ENCODE measurements around the gene FILIP1. TPM values are rescaled to one million over a fixed set of nuclear protein-coding genes. Genes with fewer than 3 reads are reported as not detected.

The FILIP1 gene
- polyA plus RNA-seq, 1 of the 3 experiments (the other 2 are of a cell fraction), result 0.03 TPM

DNA sequence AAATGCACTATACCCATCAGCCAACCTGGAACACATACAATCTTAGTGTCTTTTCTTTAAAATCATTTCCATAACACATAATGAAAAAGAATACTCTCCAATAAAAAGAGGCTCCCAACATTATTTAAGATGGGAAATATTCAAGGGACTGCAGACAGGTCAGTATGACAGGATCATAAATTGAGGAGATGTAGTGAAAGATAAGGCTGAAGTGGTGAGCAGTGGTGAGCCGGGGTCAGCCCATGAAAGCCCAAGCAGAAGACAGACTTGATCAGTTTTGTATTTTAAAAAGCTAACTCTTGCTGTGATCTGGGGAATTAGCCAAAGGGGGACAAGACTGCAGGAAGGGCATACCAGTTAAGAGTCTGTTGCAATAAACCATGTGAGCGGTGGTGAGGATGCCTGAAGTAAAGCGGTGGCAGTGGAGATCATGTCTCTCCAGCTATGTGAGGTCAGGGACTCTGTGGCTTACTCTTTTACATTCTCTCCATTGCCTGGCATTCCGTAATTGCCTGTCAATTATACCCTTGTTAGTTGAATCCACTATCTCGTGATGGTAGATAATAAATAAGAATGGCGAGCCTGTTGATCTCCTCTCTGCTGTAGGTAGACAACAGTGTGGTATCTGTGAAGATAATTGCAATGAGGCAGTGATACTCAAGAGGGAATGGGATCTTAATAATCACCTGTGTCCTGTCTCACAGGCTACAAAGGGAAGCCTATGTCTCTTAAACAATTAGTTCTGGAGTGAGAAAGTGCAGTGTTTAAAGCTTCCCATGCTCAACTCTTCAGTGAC is 97.4 kb downstream of the FILIP1 start:
- Histone ChIP-seq H3K36me3 (replicated peaks in 1 of 2; ENCODE audit: control insufficient read depth in 1 of 2, insufficient read depth in 2 of 2, low read length in 1 of 2) (no peaks in the 10 kb centered on the region), H3K9me3 (no peaks in the 10 kb centered on the region), H3K27me3 (ENCODE audit: insufficient read depth) (no peaks in the 10 kb centered on the region), H3K79me2 (ENCODE audit: insufficient read depth) (no peaks in the 10 kb centered on the region), H3K9me2 (no peaks in the 10 kb centered on the region), H3K27ac (ENCODE audit: low read depth in 2 of 2, low read length in 1 of 2) (no peak overlapping the region), H2AFZ (ENCODE audit: low read depth) (no peak overlapping the region), H4K20me1 (ENCODE audit: insufficient read depth) (no peaks in the 10 kb centered on the region), H3F3A (replicated peaks; ENCODE audit: insufficient read depth) (no peaks in the 10 kb centered on the region), H3K9ac (no peak overlapping the region), H3K4me1 (ENCODE audit: control insufficient read depth in 1 of 2, insufficient read depth in 2 of 2, low read depth in 1 of 2, low read length in 1 of 2) (no peaks in the 10 kb centered on the region; a peak in 1 of 4 replicates), H3K4me2 (no peak overlapping the region), H3K4me3 (ENCODE audit: low read depth in 2 of 2, low read length in 1 of 2) (no peak overlapping the region)
- no peak for DNase-seq
- TF ChIP-seq TCF12 (IDR thresholded peaks at IDR 0.05) (peak; percentile 21; the same call in 1 of the 2 replicates), MXI1 (IDR thresholded peaks at IDR 0.05; ENCODE audit: low read depth, low read length) (no peak), PBX3 (IDR thresholded peaks at IDR 0.05) (peak; percentile 76), GATA2 (CRISPR knock-in tag; IDR thresholded peaks at IDR 0.05) (no peak), RCOR1 (IDR thresholded peaks at IDR 0.05; ENCODE audit: low read length) (no peak), SMC3 (IDR thresholded peaks at IDR 0.05; ENCODE audit: low read depth, low read length) (no peak), EP300 (IDR thresholded peaks at IDR 0.05; ENCODE audit: borderline replicate concordance in 1 of 2, low read depth in 1 of 2, low read length in 1 of 2) (no peak)
- ChIA-PET POLR2A (no interaction called here), CTCF (no interaction called here)
- WGBS (ENCODE audit: low lambda C conversion rate), result 91% methylated on average over 6 of the region's 6 CpGs

- Histone ChIP-seq H4K20me1 (ENCODE audit: insufficient read depth) (no peaks in the 10 kb centered on the region), H3K9me2 (no peaks in the 10 kb centered on the region), H3K4me3 (ENCODE audit: low read depth in 2 of 2, low read length in 1 of 2) (no peak overlapping the region), H3K9ac (no peak overlapping the region), H2AFZ (ENCODE audit: low read depth) (no peak overlapping the region), H3K9me3 (no peaks in the 10 kb centered on the region), H3K4me2 (no peak overlapping the region), H3K36me3 (replicated peaks in 1 of 2; ENCODE audit: control insufficient read depth in 1 of 2, insufficient read depth in 2 of 2, low read length in 1 of 2) (no peaks in the 10 kb centered on the region), H3F3A (replicated peaks; ENCODE audit: insufficient read depth) (no peaks in the 10 kb centered on the region), H3K27ac (ENCODE audit: low read depth in 2 of 2, low read length in 1 of 2) (no peak overlapping the region), H3K79me2 (ENCODE audit: insufficient read depth) (no peaks in the 10 kb centered on the region), H3K27me3 (ENCODE audit: insufficient read depth) (no peaks in the 10 kb centered on the region), H3K4me1 (ENCODE audit: control insufficient read depth in 1 of 2, insufficient read depth in 2 of 2, low read depth in 1 of 2, low read length in 1 of 2) (no peaks in the 10 kb centered on the region; a peak in 1 of 4 replicates)
- TF ChIP-seq FOSL2 (IDR thresholded peaks at IDR 0.05; ENCODE audit: borderline replicate concordance, low read depth) (no peak), POLR2AphosphoS5 (IDR thresholded peaks at IDR 0.05; ENCODE audit: low read depth, low read length) (no peak), MAX (IDR thresholded peaks at IDR 0.05; ENCODE audit: low read depth) (no peak), ELF1 (IDR thresholded peaks at IDR 0.05) (no peak), NFIC (IDR thresholded peaks at IDR 0.05; ENCODE audit: borderline replicate concordance) (no peak), NRF1 (IDR thresholded peaks at IDR 0.05; ENCODE audit: low read depth, low read length) (no peak), TEAD4 (IDR thresholded peaks at IDR 0.05; ENCODE audit: borderline replicate concordance, insufficient read depth) (no peak), GABPA (IDR thresholded peaks at IDR 0.05; ENCODE audit: low read depth) (no peak)
- TF ChIP-seq, protein P1, sequence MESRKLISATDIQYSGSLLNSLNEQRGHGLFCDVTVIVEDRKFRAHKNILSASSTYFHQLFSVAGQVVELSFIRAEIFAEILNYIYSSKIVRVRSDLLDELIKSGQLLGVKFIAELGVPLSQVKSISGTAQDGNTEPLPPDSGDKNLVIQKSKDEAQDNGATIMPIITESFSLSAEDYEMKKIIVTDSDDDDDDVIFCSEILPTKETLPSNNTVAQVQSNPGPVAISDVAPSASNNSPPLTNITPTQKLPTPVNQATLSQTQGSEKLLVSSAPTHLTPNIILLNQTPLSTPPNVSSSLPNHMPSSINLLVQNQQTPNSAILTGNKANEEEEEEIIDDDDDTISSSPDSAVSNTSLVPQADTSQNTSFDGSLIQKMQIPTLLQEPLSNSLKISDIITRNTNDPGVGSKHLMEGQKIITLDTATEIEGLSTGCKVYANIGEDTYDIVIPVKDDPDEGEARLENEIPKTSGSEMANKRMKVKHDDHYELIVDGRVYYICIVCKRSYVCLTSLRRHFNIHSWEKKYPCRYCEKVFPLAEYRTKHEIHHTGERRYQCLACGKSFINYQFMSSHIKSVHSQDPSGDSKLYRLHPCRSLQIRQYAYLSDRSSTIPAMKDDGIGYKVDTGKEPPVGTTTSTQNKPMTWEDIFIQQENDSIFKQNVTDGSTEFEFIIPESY (IDR thresholded peaks at IDR 0.05; ENCODE audit: borderline replicate concordance, low read depth), result no peak
- TF ChIP-seq, protein P2, sequence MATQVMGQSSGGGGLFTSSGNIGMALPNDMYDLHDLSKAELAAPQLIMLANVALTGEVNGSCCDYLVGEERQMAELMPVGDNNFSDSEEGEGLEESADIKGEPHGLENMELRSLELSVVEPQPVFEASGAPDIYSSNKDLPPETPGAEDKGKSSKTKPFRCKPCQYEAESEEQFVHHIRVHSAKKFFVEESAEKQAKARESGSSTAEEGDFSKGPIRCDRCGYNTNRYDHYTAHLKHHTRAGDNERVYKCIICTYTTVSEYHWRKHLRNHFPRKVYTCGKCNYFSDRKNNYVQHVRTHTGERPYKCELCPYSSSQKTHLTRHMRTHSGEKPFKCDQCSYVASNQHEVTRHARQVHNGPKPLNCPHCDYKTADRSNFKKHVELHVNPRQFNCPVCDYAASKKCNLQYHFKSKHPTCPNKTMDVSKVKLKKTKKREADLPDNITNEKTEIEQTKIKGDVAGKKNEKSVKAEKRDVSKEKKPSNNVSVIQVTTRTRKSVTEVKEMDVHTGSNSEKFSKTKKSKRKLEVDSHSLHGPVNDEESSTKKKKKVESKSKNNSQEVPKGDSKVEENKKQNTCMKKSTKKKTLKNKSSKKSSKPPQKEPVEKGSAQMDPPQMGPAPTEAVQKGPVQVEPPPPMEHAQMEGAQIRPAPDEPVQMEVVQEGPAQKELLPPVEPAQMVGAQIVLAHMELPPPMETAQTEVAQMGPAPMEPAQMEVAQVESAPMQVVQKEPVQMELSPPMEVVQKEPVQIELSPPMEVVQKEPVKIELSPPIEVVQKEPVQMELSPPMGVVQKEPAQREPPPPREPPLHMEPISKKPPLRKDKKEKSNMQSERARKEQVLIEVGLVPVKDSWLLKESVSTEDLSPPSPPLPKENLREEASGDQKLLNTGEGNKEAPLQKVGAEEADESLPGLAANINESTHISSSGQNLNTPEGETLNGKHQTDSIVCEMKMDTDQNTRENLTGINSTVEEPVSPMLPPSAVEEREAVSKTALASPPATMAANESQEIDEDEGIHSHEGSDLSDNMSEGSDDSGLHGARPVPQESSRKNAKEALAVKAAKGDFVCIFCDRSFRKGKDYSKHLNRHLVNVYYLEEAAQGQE (IDR thresholded peaks at IDR 0.05; ENCODE audit: low read depth, low read length), result no peak
- ChIA-PET POLR2A (no interaction called here), CTCF (interaction anchor here (0.6 kb wide), 2 partner anchors 91 to 101 kb away, joined by 3 read pairs; no protein-coding TSS in a partner anchor)
- no peak for DNase-seq
Observed at GRCh38 chr6:75393806-75394205, 99.8 kb downstream of the FILIP1 start.
